AG10803 (cell line): ENCODE data around the gene POR.

Experiments
- DNase-seq: peaks from one replicate; pipeline ENCODE4 v3.0.0; 2010; ENCODE audit warnings: low read depth
- H3K4me3 ChIP-seq: 2 replicates; pipeline ENCODE4 v1.5.1; 2011; ENCODE audit warnings: mild to moderate bottlenecking, low read length, control low read depth
- TF ChIP-seq, protein P1 (sequence below): conservative IDR thresholded peaks from 2 replicates; pipeline ENCODE4 v1.5.1; 2011; ENCODE audit warnings: mild to moderate bottlenecking, low read length, control low read depth, inconsistent platforms

Gene POR

GRCh38 chr7:76031964-76032363 lies 117.0 kb downstream of the POR start:
- TF ChIP-seq, protein P1, sequence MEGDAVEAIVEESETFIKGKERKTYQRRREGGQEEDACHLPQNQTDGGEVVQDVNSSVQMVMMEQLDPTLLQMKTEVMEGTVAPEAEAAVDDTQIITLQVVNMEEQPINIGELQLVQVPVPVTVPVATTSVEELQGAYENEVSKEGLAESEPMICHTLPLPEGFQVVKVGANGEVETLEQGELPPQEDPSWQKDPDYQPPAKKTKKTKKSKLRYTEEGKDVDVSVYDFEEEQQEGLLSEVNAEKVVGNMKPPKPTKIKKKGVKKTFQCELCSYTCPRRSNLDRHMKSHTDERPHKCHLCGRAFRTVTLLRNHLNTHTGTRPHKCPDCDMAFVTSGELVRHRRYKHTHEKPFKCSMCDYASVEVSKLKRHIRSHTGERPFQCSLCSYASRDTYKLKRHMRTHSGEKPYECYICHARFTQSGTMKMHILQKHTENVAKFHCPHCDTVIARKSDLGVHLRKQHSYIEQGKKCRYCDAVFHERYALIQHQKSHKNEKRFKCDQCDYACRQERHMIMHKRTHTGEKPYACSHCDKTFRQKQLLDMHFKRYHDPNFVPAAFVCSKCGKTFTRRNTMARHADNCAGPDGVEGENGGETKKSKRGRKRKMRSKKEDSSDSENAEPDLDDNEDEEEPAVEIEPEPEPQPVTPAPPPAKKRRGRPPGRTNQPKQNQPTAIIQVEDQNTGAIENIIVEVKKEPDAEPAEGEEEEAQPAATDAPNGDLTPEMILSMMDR, result no peak
- no peak overlapping the region for H3K4me3 ChIP-seq
- no peak for DNase-seq
